Loucy (cell line): ENCODE data around the gene GPC3.

Source experiments
- H2AFZ ChIP-seq: fragments of 200-600 bp; sonication (generic); 2 replicates; pipeline ENCODE4 v1.6.0; 2016; ENCODE audit warnings: antibody characterized with exemption, mild to moderate bottlenecking, low read length, moderate library complexity
- H3F3A ChIP-seq: fragments of 200-600 bp; 2 replicates; pipeline ENCODE4 v1.6.0; 2016; ENCODE audit warnings: antibody characterized with exemption, low read depth, mild to moderate bottlenecking
- H3K27me3 ChIP-seq: fragments of 200-600 bp; sonication (generic); 2 replicates; pipeline ENCODE4 v1.6.1; 2014; ENCODE audit warnings: low read length, mild to moderate bottlenecking; ENCODE audit not compliant: insufficient read depth, poor library complexity, severe bottlenecking
- H3K36me3 ChIP-seq: fragments of 200-600 bp; sonication (generic); 2 replicates; pipeline ENCODE4 v1.6.1; 2016; ENCODE audit warnings: low read length; ENCODE audit not compliant: insufficient read depth
- H3K4me1 ChIP-seq: fragments of 200-600 bp; sonication (generic); 2 replicates; pipeline ENCODE4 v1.5.1; 2014; ENCODE audit warnings: low read length, mild to moderate bottlenecking; ENCODE audit not compliant: insufficient read depth, poor library complexity, severe bottlenecking
- H3K4me2 ChIP-seq: fragments of 200-600 bp; sonication (generic); 2 replicates; pipeline ENCODE4 v1.6.0; 2014; ENCODE audit warnings: antibody characterized with exemption, low read length, low read depth, mild to moderate bottlenecking; ENCODE audit not compliant: poor library complexity, severe bottlenecking
- H3K4me3 ChIP-seq: fragments of 200-600 bp; sonication (generic); 2 replicates; pipeline ENCODE4 v1.5.1; 2014; ENCODE audit warnings: low read length, mild to moderate bottlenecking, mixed read lengths; ENCODE audit not compliant: poor library complexity, severe bottlenecking
- H3K79me2 ChIP-seq: fragments of 200-600 bp; sonication (generic); 2 replicates; pipeline ENCODE4 v1.6.1; 2014; ENCODE audit warnings: low read length; ENCODE audit not compliant: insufficient read depth
- H3K9ac ChIP-seq: fragments of 200-600 bp; sonication (generic); 2 replicates; pipeline ENCODE4 v1.6.0; 2014; ENCODE audit warnings: mild to moderate bottlenecking, low read depth, low read length, moderate library complexity; ENCODE audit not compliant: poor library complexity, severe bottlenecking
- H3K9me2 ChIP-seq: fragments of 200-600 bp; sonication (generic); replicated peaks from 2 replicates; pipeline ENCODE4 v1.6.1; 2016; ENCODE audit warnings: low read depth, low read length, mixed read lengths
- H3K9me3 ChIP-seq: fragments of 200-600 bp; sonication (generic); 2 replicates; pipeline ENCODE4 v1.6.1; 2014; ENCODE audit warnings: mild to moderate bottlenecking, antibody characterized with exemption, low read length, low read depth; ENCODE audit not compliant: insufficient read depth
- H4K20me1 ChIP-seq: fragments of 200-600 bp; sonication (generic); 2 replicates; pipeline ENCODE4 v1.6.0; 2014; ENCODE audit warnings: antibody characterized with exemption, low read length, mild to moderate bottlenecking; ENCODE audit not compliant: insufficient read depth, poor library complexity, severe bottlenecking
- EZH2phosphoT487 ChIP-seq: fragments of 200-600 bp; IDR thresholded peaks from 2 replicates; pipeline ENCODE4 v1.6.1; 2018; ENCODE audit warnings: antibody characterized with exemption, mild to moderate bottlenecking, moderate library complexity, borderline replicate concordance
- TF ChIP-seq, protein P1 (sequence below): fragments of 200-600 bp; sonication (generic); conservative IDR thresholded peaks from 2 replicates; pipeline ENCODE4 v1.5.1; 2014; ENCODE audit warnings: mild to moderate bottlenecking, antibody characterized with exemption, low read length

GPC3 gene

GRCh38 chrX:133634416-133634815 is 351.0 kb downstream of the GPC3 start:
- TF ChIP-seq EZH2phosphoT487 = no peak
- TF ChIP-seq, protein P1, sequence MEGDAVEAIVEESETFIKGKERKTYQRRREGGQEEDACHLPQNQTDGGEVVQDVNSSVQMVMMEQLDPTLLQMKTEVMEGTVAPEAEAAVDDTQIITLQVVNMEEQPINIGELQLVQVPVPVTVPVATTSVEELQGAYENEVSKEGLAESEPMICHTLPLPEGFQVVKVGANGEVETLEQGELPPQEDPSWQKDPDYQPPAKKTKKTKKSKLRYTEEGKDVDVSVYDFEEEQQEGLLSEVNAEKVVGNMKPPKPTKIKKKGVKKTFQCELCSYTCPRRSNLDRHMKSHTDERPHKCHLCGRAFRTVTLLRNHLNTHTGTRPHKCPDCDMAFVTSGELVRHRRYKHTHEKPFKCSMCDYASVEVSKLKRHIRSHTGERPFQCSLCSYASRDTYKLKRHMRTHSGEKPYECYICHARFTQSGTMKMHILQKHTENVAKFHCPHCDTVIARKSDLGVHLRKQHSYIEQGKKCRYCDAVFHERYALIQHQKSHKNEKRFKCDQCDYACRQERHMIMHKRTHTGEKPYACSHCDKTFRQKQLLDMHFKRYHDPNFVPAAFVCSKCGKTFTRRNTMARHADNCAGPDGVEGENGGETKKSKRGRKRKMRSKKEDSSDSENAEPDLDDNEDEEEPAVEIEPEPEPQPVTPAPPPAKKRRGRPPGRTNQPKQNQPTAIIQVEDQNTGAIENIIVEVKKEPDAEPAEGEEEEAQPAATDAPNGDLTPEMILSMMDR = no peak
- no peak overlapping the region for H2AFZ ChIP-seq

DNA sequence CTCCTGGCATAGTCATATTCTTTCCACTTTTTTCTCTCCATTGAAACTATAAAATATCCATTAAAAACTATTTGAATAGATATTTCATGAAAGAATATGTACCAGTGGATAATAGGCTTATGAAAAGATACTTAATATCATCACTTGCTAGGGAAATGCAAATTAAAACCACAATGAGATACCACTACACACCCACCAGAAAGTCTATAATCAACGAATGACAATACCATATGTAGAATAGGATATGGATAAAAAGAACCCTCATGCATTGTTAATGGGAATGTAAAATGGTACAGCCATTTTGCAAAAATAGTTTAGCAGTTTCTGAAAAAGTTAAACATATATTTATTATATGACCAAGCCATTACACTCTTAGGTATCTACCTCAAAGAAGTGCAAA is 351.4 kb downstream of the GPC3 start:
- Histone ChIP-seq H3K9me3 (no peaks in the 10 kb centered on the region), H3K4me3 (no peak overlapping the region), H3F3A (no peaks in the 10 kb centered on the region), H2AFZ (no peak overlapping the region), H3K79me2 (no peaks in the 10 kb centered on the region), H3K36me3 (no peaks in the 10 kb centered on the region), H3K4me2 (no peak overlapping the region), H3K4me1 (no peaks in the 10 kb centered on the region), H4K20me1 (no peaks in the 10 kb centered on the region), H3K9ac (no peak overlapping the region), H3K9me2 (no peaks in the 10 kb centered on the region), H3K27me3 (no peaks in the 10 kb centered on the region)
- TF ChIP-seq EZH2phosphoT487 = no peak
- TF ChIP-seq, protein P1 = no peak

More at GRCh38 chrX:133634416-133634815, 351.0 kb downstream of the GPC3 start:
- H3K4me2 ChIP-seq = no peak overlapping the region
- no peaks in the 10 kb centered on the region for H3K36me3 ChIP-seq
- no peaks in the 10 kb centered on the region for H3K9me3 ChIP-seq
- no peaks in the 10 kb centered on the region for H3K9me2 ChIP-seq
- H3K4me3 ChIP-seq = no peak overlapping the region
- no peaks in the 10 kb centered on the region for H3K79me2 ChIP-seq
- no peaks in the 10 kb centered on the region for H3K4me1 ChIP-seq
- H3K9ac ChIP-seq = no peak overlapping the region
- H3K27me3 ChIP-seq = no peaks in the 10 kb centered on the region
- H3F3A ChIP-seq = no peaks in the 10 kb centered on the region
- H4K20me1 ChIP-seq = no peaks in the 10 kb centered on the region

DNA sequence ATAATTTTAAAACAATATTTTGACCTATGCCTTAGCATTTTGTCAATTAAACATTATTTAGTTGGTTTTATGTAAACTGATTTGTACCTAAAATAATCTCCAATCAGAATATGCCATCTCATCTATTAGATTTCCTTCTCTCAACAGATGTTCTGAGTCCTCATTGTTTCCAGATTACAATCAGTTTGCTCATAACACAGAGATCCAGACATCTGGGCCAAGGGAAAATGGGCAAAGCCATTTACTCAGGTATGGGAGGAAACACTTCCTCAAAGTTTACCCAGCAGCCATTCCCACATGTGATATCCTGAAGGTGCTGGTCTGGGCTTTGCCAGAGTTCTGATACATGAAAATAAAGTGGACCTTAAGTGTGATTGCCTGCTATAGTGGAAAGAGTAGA is 352.2 kb downstream of the GPC3 start:
- H3K27me3 ChIP-seq = no peaks in the 10 kb centered on the region
- no peaks in the 10 kb centered on the region for H3K9me2 ChIP-seq
- no peak for TF ChIP-seq EZH2phosphoT487
- TF ChIP-seq, protein P1 = no peak
- H3K9me3 ChIP-seq = no peaks in the 10 kb centered on the region
- no peaks in the 10 kb centered on the region for H4K20me1 ChIP-seq
- H2AFZ ChIP-seq = no peak overlapping the region
- H3K9ac ChIP-seq = no peak overlapping the region
- H3K79me2 ChIP-seq = no peaks in the 10 kb centered on the region
- no peaks in the 10 kb centered on the region for H3K36me3 ChIP-seq
- no peak overlapping the region for H3K4me3 ChIP-seq
- no peaks in the 10 kb centered on the region for H3F3A ChIP-seq
- no peaks in the 10 kb centered on the region for H3K4me1 ChIP-seq
- H3K4me2 ChIP-seq = no peak overlapping the region
